Adipose tissue (tissue), 3 donors: ENCODE measurements around the gene ANKRD33B. TPM values are rescaled to one million over a fixed set of nuclear protein-coding genes. Genes with fewer than 3 reads are reported as not detected.
"Not testable (repeated sequence)": the region's sequence is repeated elsewhere in the genome, so short reads cannot be mapped to it uniquely, and the experiment has no call there.

ENCODE experiments used
- H3K27ac ChIP-seq: one replicate; pipeline ENCODE4 v1.5.1; 2013; ENCODE audit warnings: low read depth, low read length
- WGBS, 3 donors: extraction: QIAGEN DNeasy Blood & Tissue Kit; methylation state at CpG; one replicate each; pipeline ENCODE4 v1.1.7; 2013; 5-methylcytosine and 5-hydroxymethylcytosine counted together
- polyA plus RNA-seq, 3 donors: library from polyadenylated mRNA; stranded (reverse); fragments of 200-250 nt; gene quantifications; one replicate each; pipeline ENCODE4 v1.2.3, GENCODE V29; 2013
- donor health status: healthy with polysubstance abuse.
- donor health status: Bipolar disorder and iron deficiency.
- donor health status: healthy.

ANKRD33B gene
- polyA plus RNA-seq, 3 donors, result 0.32 to 2.9 (median 0.89) TPM

DNA sequence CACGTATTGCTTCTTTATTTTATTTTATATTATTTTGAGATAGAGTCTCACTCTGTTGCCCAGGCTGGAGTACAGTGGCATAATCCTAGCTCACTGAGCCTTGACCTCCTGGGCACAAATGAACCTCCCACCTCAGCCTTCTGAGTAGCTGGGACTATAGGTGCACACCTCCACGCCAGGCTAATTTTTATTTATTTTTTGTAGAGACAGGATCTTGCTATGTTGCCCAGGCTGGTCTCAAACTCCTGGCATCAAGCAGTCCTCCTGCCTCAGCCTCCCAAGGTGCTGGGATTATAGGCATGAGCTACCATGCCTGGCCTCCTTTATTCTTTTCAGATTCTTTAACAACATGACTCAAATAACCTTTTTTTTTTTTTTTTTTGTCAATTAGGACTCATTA is 6.7 kb downstream of the ANKRD33B start:
- not testable (repeated sequence) for H3K27ac ChIP-seq
- WGBS, 3 donors, result 83 to 98% (median 95%) methylated on average over 2 of the region's 2 CpGs

DNA sequence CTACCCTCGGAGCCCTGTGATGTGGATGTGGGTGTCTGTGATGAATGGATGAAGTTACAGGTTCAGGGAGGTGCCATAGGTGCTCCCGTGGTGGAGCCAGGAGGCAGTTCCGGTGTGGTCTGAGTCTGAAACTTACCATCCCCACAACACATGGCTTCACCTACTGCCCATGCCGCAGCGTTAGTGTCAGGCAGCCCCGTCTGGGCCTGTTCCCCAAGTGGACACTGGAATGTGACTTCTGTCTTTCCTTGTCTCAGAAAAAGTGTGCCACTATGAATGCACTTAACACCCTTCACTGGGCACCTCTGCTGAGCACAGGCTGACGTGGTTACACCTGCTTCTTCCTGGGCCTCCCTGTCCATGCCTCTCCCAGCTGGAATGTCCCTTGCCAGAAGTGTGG is 8.6 kb downstream of the ANKRD33B start:
- WGBS, 3 donors, result 85 to 93% (median 85%) methylated on average over 7 of the region's 7 CpGs
- H3K27ac ChIP-seq, result no peak overlapping the region

DNA sequence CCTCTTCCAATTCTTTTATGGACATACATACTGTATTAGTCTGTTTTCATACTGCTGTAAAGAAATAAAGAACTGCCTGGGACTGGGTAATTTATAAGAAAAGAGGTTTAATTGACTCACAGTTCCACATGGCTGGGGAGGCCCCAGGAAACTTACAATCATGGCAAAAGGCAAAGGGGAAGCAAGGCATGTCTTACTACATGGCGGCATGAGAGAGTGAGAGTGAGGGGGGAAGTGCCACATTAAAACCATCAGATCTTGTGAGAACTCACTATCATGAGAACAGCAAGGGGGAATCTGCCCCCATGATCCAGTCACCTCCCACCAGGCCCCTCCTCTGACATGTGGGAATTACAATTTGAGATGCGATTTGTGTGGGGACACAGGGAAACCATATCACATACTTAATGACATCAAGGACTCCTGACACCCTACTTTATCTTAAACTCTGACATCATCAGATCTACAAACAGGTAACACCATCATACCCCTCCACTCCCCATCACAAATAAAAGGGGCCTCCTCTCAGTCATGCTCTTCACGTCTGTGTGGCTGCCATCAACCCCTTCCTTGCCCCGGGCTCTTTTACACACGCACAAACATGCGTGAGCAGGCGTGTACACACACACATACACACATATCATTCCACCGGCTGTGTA is 9.7 kb downstream of the ANKRD33B start:
- WGBS, 3 donors, result 86 to 91% (median 91%) methylated on average over 8 of the region's 8 CpGs
- H3K27ac ChIP-seq, result no peak overlapping the region

DNA sequence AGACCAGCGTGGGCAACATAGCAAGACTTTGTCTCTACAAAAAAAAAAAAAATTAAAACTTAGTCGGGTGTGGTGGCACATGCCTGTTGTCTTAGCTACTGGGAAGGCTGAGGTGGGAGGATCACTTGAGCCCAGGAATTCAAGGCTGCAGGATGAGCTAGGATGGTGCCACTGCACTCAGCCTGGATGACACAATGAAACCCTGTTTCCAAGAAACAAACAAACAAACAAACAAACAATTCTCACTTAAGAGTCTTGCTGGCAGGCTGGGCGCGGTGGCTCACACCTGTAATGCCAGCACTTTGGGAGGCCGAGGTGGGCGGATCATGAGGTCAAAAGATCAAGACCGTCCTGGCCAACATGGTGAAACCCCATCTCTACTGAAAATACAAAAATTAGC is 11.0 kb downstream of the ANKRD33B start:
- WGBS, 3 donors, result 82 to 94% (median 90%) methylated on average over 3 to 7 of the region's 7 CpGs
- not testable (repeated sequence) for H3K27ac ChIP-seq

DNA sequence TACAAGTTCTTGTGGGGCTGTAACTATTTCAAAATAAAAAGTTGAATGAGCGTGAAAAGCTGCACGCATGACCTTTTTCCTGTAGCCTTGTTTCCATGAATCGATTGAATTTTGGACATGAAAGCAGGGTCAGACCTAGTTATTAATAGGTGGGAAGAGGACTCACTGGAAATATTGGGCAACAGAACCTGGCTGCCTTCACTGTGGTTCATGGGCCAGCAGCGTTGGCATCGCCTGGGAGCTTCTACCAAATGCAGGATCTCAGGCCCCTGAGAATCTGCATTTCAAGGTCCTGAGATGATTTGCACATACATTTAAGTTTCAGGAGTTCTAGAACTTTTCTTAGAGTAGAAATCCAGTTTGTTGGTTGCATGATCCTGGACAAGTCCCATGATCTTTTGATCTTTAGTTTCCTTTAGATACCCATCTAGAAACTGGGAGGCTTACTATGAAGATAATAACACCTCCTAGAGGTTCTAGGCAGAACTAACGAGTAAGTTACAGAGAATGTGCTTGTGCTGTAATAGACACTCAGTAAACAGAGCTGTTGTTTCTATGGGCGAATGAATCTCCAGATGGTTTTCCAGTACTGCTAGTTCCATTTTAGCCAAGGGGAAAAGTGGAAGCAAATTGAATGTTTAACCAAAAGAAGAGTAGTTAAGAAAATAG is 12.4 kb downstream of the ANKRD33B start:
- H3K27ac ChIP-seq, result no peak overlapping the region
- WGBS, 3 donors, result 86 to 94% (median 92%) methylated on average over 7 of the region's 7 CpGs

DNA sequence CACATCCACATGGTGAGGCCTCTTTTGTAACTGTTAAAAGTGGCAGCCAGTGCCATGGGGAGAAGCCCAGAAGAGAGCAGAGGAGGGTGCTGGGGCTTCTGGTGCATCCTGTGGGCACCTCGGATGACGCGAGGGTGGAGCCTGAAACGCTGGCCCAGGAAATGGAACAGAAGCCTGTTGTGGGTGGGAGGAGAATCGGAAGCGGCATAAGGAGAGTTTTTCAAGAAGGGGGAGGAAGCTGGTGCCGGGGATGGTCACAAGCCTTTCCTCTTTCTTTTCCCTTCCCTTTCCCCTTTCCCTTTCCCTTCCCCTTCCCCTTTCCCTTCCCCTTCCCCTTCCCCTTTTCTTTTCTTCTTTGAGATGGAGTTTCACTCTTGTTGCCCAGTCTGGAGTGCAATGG is 12.9 kb downstream of the ANKRD33B start:
- WGBS, 3 donors, result 59 to 78% (median 67%) methylated on average over 7 of the region's 7 CpGs
- no peak overlapping the region for H3K27ac ChIP-seq

DNA sequence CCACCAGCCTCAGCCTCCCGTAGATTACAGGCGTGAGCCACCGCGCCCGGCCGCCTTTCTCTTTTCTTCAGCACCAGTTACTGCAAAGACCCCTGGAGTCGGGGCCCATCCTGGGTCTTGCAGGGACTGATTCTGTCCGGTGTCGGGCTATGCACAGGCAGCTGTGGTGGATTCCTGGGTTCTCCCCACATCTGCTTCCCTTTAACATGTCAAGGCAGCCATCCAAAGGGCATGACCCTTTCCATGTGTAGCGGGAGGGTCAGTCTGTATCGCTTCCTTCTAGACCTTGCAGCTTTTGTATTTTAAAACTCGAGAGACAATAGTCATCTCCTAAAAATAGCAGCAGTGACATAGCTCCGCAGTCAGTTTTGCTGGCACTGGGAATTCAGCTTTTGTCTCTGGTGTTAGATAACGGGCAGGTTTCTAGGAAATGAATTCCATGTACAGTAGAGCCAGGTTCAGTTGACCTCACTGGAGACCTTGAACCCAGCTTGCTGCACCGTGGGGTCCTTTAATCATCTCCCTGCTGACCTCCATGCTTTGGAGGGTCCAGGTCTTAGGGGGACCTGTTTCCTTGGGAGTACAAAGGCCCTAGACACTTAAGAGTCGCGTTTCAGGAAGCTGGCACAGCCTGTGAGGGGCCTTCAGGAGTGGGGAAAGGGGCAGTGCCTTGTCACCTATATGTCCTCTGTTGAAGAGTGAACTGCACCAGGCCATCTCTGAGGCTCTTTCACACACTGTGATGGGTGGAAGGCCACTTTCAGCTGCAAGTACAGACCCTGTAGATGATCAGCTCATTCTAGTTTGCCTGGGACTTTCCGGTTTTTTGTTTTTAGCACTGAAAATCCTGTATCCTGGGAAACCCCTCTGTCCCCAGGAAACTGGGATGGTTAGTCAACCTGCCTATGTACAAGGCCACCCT is 13.8 kb downstream of the ANKRD33B start:
- WGBS, 3 donors, result 42 to 63% (median 50%) methylated on average over 18 of the region's 18 CpGs
- H3K27ac ChIP-seq, result no peak overlapping the region

DNA sequence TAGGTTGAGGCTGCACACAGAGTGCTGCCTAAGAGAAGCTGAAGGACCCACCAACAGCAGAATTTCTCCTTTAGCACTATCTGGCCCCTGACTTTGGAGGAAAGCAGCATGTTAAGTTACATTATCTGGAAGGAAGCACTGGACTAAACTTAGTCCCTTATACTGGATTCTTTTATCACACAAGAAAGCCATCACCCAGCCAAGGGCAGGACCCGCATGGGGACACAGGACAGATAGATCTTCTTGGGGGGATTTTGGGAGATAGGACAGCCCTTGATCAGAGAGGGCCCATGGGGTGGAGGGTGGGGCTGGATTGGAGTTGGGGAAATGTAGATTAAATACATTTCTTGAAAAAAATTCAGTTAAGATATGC is 14.4 kb downstream of the ANKRD33B start:
- no peak overlapping the region for H3K27ac ChIP-seq
- 75 to 94% (median 93%) methylated on average over 1 of the region's 1 CpG for WGBS, 3 donors

DNA sequence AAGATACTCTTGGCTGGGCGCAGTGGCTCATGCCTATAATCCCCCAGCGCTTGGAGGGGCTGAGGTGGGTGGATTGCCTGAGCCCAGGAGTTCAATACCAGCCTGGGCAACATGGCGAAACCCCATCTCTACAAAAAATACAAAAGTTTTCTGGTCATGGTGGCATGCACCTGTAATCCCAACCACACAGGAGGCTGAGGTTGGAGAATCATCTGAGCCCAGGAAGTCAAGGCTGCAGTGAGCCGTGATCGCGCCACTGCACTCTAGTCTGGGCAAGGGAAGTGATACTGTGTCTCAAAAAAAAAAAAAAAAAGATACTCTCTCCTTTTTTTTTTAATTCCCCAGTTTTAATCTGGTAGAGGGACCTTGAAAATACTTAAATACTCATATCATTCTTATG is 15.0 kb downstream of the ANKRD33B start:
- H3K27ac ChIP-seq, result no peak overlapping the region
- WGBS, 3 donors, result 82 to 92% (median 84%) methylated on average over 6 of the region's 6 CpGs

DNA sequence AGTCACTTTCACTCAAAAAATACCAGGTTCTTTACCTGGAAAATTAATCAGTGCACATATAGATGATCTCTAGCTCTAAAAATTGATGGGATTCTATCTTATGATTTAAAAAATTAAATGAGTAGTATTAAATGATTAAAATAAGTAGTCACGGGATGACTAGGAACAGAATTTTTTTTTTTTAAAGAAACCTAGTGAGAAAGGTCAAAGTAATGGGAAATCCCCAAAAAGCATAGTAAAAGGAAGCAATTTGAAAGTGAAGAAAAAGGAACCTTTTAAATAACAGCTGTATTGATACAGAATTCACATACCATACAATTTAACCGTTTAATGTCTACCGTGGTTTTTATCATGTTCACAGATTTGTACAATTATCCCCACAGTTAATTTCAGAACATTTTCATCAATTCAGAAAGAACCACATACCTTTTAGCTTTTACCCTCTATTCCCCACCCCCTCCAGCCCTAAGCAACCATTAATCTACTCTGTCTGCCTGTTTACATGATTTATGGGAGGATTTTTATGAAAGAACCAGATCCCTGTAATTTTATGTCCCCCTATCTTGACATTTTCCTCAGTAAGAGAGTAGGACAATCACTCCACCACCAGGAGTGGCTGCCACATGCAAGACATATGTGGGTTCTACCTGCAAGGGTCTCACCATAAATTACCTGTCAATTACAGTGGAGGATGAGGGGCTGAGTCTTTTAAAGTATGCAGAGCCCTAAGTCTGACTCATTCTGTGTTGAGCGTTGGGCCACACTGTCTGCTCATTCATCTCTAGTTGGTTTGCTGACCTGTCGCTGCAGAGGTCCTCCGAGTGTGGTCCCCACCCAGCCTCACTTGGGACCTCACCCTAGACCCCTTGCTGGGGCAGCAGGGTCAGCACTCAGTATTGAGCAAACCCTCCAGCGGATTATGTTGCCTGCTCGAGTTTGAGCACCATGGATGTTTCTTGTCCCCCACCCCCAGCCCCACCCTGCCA is 16.0 kb downstream of the ANKRD33B start:
- WGBS, 3 donors, result 82 to 85% (median 84%) methylated on average over 8 of the region's 8 CpGs
- H3K27ac ChIP-seq, result no peak overlapping the region

DNA sequence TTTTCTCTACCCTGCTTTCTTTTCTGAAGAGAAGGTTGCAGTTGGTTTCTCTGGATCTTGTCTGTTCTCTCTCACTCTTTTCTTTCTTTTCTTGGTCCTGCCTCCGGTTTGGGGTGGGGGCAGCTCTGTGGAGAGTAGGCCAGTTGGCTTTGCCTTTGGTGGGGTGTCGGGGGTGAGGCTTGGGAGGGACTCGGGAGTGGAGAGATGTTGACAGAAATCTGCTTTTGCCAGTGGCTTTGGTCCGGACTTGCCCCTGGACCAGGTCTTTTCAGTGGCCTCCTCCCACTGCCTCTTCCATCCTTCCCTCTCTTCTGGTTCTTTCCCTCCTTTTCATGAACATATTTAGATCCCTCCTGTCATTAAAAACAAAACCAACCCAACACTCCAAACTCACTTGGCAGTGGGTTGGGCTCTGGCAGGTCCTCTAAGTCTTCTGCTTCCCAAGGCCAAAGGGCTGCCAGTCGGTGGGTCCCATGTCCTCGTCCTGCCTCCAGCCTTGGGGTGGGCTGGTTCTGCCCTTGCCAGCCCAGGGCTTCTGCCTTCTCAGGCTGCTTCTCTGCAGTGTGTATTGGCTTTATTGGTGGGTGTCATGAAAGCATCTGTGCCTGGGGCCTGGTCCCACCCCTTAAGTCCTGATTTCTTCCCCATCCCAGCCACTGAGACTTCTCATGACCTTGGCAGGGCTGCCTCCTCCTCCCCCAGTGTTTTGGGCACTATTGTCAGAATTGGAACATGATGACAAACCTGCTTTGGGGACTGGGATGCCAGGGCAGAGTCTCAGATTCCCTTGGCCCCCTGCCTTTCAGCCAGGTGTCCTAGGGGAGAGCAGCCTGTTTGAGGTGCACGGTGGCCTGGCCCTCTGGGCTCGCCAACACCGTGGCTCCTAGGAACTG is 16.9 kb downstream of the ANKRD33B start:
- H3K27ac ChIP-seq, result no peak overlapping the region
- 92 to 94% (median 94%) methylated on average over 9 of the region's 9 CpGs for WGBS, 3 donors

DNA sequence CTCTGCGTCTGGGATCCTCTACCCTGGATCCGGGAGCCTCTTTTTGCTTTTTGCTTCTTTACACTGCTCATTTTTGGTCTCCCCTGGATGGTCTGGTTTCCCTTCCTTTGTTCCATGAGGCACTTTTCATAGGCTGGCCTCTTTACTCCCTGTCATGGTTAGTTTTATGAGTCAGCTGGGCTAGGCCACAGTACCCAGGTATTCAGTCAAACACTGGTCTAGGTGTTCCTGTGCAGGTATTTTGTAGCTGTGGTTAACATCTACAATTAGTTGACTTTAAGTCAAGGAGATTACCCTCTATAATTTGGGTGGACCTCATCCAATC is 17.5 kb downstream of the ANKRD33B start:
- WGBS, 3 donors, result 89 to 98% (median 98%) methylated on average over 2 of the region's 2 CpGs
- H3K27ac ChIP-seq, result no peak overlapping the region

DNA sequence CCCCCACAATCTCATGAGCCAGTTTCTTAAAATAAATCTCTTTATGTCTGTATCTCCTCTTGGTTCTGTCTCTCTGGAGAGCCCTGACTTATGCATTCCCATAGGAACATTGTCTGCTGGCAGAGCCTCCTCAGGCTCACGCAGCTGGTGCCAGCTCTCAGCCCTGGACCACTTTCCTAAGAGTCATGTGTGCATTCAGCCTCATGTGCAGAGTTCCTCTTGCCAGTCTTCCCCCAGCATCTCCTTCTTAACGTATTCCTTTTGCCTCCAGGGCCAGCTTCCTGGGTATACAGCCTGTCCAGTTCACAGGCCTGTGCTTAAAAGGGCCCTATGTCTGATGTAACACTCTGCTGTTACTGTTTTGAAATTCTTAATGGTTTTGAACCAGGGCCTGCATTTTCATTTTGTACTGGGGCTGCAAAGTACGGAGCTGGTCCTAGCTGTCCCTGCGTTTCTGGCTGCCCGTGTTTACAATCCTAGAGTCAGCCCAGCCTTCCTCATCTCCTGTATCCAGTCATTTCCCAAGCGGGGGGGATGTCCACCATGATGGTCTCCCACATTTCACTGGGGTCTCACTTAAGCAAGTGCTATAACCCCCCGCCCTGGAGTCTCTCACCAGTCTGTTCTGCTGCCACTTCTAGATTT is 18.1 kb downstream of the ANKRD33B start:
- WGBS, 3 donors, result 52 to 68% (median 52%) methylated on average over 7 of the region's 7 CpGs
- no peak overlapping the region for H3K27ac ChIP-seq

DNA sequence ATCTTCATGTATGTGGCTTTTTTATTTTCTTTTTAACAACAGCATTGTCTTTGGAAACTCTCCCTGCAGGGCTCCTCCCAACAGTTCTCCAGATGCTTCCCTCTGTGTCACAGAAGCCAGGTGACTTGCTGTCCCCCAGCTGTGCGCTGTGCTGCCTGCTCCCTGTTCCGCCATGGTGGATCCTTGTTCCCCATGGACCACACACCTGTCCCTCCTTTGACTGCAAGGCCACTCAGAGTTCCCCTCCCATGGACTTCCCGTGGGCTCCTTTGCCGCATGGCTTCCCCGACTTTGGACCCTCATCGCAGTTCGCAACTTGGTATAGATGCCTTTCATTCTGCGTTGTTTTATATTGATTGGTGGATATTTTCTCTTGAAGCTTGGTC is 18.6 kb downstream of the ANKRD33B start:
- 89 to 97% (median 94%) methylated on average over 8 of the region's 8 CpGs for WGBS, 3 donors
- H3K27ac ChIP-seq, result no peak overlapping the region

DNA sequence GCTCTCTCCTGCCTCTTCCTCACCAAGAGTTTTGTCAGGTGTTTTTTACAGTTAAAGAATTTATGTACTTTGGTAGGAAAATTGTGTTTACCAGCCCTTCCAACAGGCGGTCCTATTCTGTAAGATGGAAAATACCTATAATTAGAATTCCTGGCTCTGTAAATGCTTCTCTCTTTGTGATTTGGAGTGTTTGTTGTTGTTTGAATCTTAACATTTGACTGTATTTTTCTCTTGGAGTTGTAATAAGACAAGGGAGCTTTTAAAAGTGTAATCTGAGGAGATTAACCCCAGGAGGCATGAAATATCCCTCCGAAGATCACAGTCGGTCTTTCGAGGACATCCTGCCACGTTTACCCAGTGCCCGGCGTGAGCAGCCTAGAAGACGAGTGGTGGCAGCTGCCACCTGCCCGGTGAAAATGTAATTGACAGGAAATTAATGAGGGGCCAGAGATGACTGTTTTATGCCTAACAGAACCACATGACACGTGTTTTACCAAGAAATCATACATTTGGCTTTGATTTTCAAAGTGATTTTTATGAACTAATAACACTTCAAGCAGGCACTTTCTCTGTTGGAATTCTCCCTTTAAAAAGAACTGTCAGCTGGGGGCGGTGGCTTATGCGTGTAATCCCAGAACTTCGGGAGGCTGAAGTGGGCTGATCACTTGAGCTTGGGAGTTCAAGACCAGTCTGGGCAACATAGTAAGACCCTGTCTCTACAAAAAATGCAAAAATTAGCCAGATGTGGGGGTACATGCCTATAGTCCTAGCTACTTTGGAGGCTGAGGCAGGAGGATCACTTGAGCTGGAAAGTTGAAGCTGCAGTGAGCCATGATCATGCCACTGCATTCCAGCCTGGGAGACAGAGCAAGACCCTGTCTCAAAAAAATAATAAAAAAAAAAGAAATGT is 20.0 kb downstream of the ANKRD33B start:
- WGBS, 3 donors, result 32 to 39% (median 34%) methylated on average over 13 of the region's 13 CpGs
- no peak overlapping the region for H3K27ac ChIP-seq
